ENCODE results near the gene C9orf72. TPM values are rescaled to one million over a fixed set of nuclear protein-coding genes. Genes with fewer than 3 reads are reported as not detected.

Gene C9orf72
- total and polyA plus RNA-seq, 7 donors = 6.4 to 28.0 (median 21.0) TPM

GRCh38 chr9:27523141-27523540 is 50.1 kb downstream of the C9orf72 start:
- H3K9me3 ChIP-seq = no peaks in the 10 kb centered on the region
- H3K27ac ChIP-seq = no peak overlapping the region
- no peaks in the 10 kb centered on the region for H3K36me3 ChIP-seq
- no peak for DNase-seq
- TF ChIP-seq CTCF (IDR thresholded peaks at IDR 0.05) (no peak), POLR2A (IDR thresholded peaks at IDR 0.05) (no peak), EP300 (IDR thresholded peaks at IDR 0.05) (no peak), POLR2AphosphoS5 (IDR thresholded peaks at IDR 0.05) (no peak)
- H3K27me3 ChIP-seq = no peaks in the 10 kb centered on the region
- H3K4me1 ChIP-seq = peaks cover 0 to 26% (median 15%) of the 10 kb centered on the region in 4 donors
- intact Hi-C loops (cut with DNase I) = no loop called here
- H3K4me3 ChIP-seq = no peak overlapping the region

- intact Hi-C loops (cut with DNase I) = no loop called here
- H3K4me3 ChIP-seq = no peak overlapping the region
- H3K27me3 ChIP-seq = no peaks in the 10 kb centered on the region
- no peaks in the 10 kb centered on the region for H3K9me3 ChIP-seq
- peaks cover 0 to 8% (median 3%) of the 10 kb centered on the region in 4 donors for H3K4me1 ChIP-seq
- no peaks in the 10 kb centered on the region for H3K36me3 ChIP-seq
- TF ChIP-seq CTCF (IDR thresholded peaks at IDR 0.05) (no peak), POLR2AphosphoS5 (IDR thresholded peaks at IDR 0.05) (no peak), POLR2A (IDR thresholded peaks at IDR 0.05) (no peak), EP300 (IDR thresholded peaks at IDR 0.05) (no peak)
- WGBS, 2 donors = 93 to 94% methylated on average over 4 of the region's 4 CpGs
- no peak overlapping the region for H3K27ac ChIP-seq
- no peak for DNase-seq
These were observed 52.3 kb downstream of the C9orf72 start for GRCh38 chr9:27520986-27521385.

- intact Hi-C loops (cut with DNase I) = loop anchor here (5.0 kb wide), 1 partner anchor 82 kb away; no protein-coding TSS in a partner anchor
- H3K27me3 ChIP-seq = no peaks in the 10 kb centered on the region
- no peak overlapping the region for H3K4me3 ChIP-seq
- no peaks in the 10 kb centered on the region for H3K36me3 ChIP-seq
- 82 to 92% methylated on average over 10 of the region's 10 CpGs for WGBS, 2 donors
- no peak for DNase-seq
- H3K9me3 ChIP-seq = no peaks in the 10 kb centered on the region
- no peak overlapping the region for H3K27ac ChIP-seq
- no peak for TF ChIP-seq POLR2A (IDR thresholded peaks at IDR 0.05)
- no peak for TF ChIP-seq POLR2AphosphoS5 (IDR thresholded peaks at IDR 0.05)
- TF ChIP-seq EP300 (IDR thresholded peaks at IDR 0.05) = no peak
- no peak for TF ChIP-seq CTCF (IDR thresholded peaks at IDR 0.05)
- peaks cover 0 to 11% (median 4%) of the 10 kb centered on the region in 4 donors for H3K4me1 ChIP-seq
These were observed 53.5 kb downstream of the C9orf72 start for GRCh38 chr9:27519466-27520465.

- intact Hi-C loops (cut with DNase I) = loop anchor here (5.0 kb wide), 1 partner anchor 82 kb away; no protein-coding TSS in a partner anchor
- Histone ChIP-seq H3K36me3 (no peaks in the 10 kb centered on the region), H3K4me1 (peaks cover 0 to 17% (median 14%) of the 10 kb centered on the region in 4 donors), H3K27ac (no peak overlapping the region), H3K27me3 (no peaks in the 10 kb centered on the region), H3K4me3 (no peak overlapping the region), H3K9me3 (no peaks in the 10 kb centered on the region)
- 93 to 97% methylated on average over 4 of the region's 4 CpGs for WGBS, 2 donors
- no peak for DNase-seq
- TF ChIP-seq POLR2AphosphoS5 (IDR thresholded peaks at IDR 0.05) (no peak), CTCF (IDR thresholded peaks at IDR 0.05) (no peak), POLR2A (IDR thresholded peaks at IDR 0.05) (no peak), EP300 (IDR thresholded peaks at IDR 0.05) (no peak)
These were observed 54.5 kb downstream of the C9orf72 start for GRCh38 chr9:27518809-27519208.
